Nephron (organoid): Measurements from ENCODE around the gene SORL1.

ENCODE experiments used
- H3K27ac Mint-ChIP-seq, 3 experiments: 2 replicates each; pipeline ENCODE4 v1.8.0; 2020; ENCODE audit warnings: mixed read lengths in 3 of 3, mild to moderate bottlenecking in 2 of 3, moderate library complexity in 1 of 3
- H3K27me3 Mint-ChIP-seq: 2 replicates; pipeline ENCODE4 v1.8.0; 2021; ENCODE audit warnings: low read depth, mild to moderate bottlenecking, moderate library complexity, mixed read lengths
- H3K36me3 Mint-ChIP-seq: 2 replicates; pipeline ENCODE4 v1.8.0; 2020; ENCODE audit warnings: low read depth, mixed read lengths
- H3K4me1 Mint-ChIP-seq: 2 replicates; pipeline ENCODE4 v1.8.0; 2020; ENCODE audit warnings: mixed read lengths
- H3K4me3 Mint-ChIP-seq, 3 experiments: 2 replicates each; pipeline ENCODE4 v1.8.0; 2020; ENCODE audit warnings: mild to moderate bottlenecking in 3 of 3, mixed read lengths in 3 of 3, moderate library complexity in 2 of 3
- H3K9me3 Mint-ChIP-seq: 2 replicates; pipeline ENCODE4 v1.8.0; 2020; ENCODE audit warnings: mixed read lengths
- CTCF ChIP-seq, 3 experiments: fragments of 200-600 bp; sonication (generic); IDR thresholded peaks; one replicate each; pipeline ENCODE4 v1.5.0; 2021; ENCODE audit warnings: antibody characterized with exemption in 3 of 3; ENCODE audit not compliant: unreplicated experiment in 3 of 3

SORL1 gene

GRCh38 chr11:121618516-121618915, 166.4 kb downstream of the SORL1 start:
- Mint-ChIP-seq H3K27ac (no peak overlapping the region), H3K4me1 (no peaks in the 10 kb centered on the region), H3K27me3 (no peaks in the 10 kb centered on the region), H3K9me3 (no peaks in the 10 kb centered on the region), H3K36me3 (peaks cover 59% of the 10 kb centered on the region), H3K4me3 (no peak overlapping the region)
- no peak for TF ChIP-seq CTCF (IDR thresholded peaks at IDR 0.05; ENCODE audit: unreplicated experiment in 3 of 3)

GRCh38 chr11:121625777-121626506, 173.8 kb downstream of the SORL1 start:
- TF ChIP-seq CTCF (IDR thresholded peaks at IDR 0.05; ENCODE audit: unreplicated experiment in 3 of 3), result no peak
- H3K4me1 Mint-ChIP-seq, result no peaks in the 10 kb centered on the region
- H3K9me3 Mint-ChIP-seq, result no peaks in the 10 kb centered on the region

GRCh38 chr11:121626507-121626875, 174.4 kb downstream of the SORL1 start:
- H3K36me3 Mint-ChIP-seq, result peaks cover 56% of the 10 kb centered on the region
- H3K4me1 Mint-ChIP-seq, result no peaks in the 10 kb centered on the region
- no peaks in the 10 kb centered on the region for H3K27me3 Mint-ChIP-seq
- H3K27ac Mint-ChIP-seq, result no peak overlapping the region
- TF ChIP-seq CTCF (IDR thresholded peaks at IDR 0.05; ENCODE audit: unreplicated experiment in 3 of 3), result no peak
- H3K4me3 Mint-ChIP-seq, result no peak overlapping the region
- no peaks in the 10 kb centered on the region for H3K9me3 Mint-ChIP-seq

More at GRCh38 chr11:121625777-121626506, 173.8 kb downstream of the SORL1 start:
- H3K36me3 Mint-ChIP-seq, result peaks cover 61% of the 10 kb centered on the region
- no peak overlapping the region for H3K4me3 Mint-ChIP-seq
- no peaks in the 10 kb centered on the region for H3K27me3 Mint-ChIP-seq
- no peak overlapping the region for H3K27ac Mint-ChIP-seq

- Mint-ChIP-seq H3K9me3 (no peaks in the 10 kb centered on the region), H3K4me1 (no peaks in the 10 kb centered on the region), H3K27me3 (no peaks in the 10 kb centered on the region), H3K36me3 (peaks cover 55% of the 10 kb centered on the region), H3K27ac (no peak overlapping the region), H3K4me3 (no peak overlapping the region)
- TF ChIP-seq CTCF (IDR thresholded peaks at IDR 0.05; ENCODE audit: unreplicated experiment in 3 of 3), result no peak
These were observed 174.9 kb downstream of the SORL1 start for GRCh38 chr11:121626980-121627379.

- Mint-ChIP-seq H3K9me3 (no peaks in the 10 kb centered on the region), H3K27ac (peak overlapping the region in 2 of 3 experiments; percentile 14), H3K36me3 (peaks cover 39% of the 10 kb centered on the region), H3K4me3 (no peak overlapping the region), H3K27me3 (no peaks in the 10 kb centered on the region), H3K4me1 (peaks cover 6% of the 10 kb centered on the region)
- TF ChIP-seq CTCF (IDR thresholded peaks at IDR 0.05; ENCODE audit: unreplicated experiment in 3 of 3), result no peak
These were observed 177.9 kb downstream of the SORL1 start for GRCh38 chr11:121630041-121630440.

- Mint-ChIP-seq H3K4me1 (peaks cover 13% of the 10 kb centered on the region), H3K9me3 (no peaks in the 10 kb centered on the region), H3K36me3 (peaks cover 27% of the 10 kb centered on the region), H3K27ac (no peak overlapping the region), H3K4me3 (no peak overlapping the region), H3K27me3 (no peaks in the 10 kb centered on the region)
- no peak for TF ChIP-seq CTCF (IDR thresholded peaks at IDR 0.05; ENCODE audit: unreplicated experiment in 3 of 3)
These were observed 179.3 kb downstream of the SORL1 start for GRCh38 chr11:121631456-121631855.
